SU-DHL-6 (cell line): Measurements from ENCODE around the gene SLFNL1.

Experiments used
- H2AFZ ChIP-seq: fragments of 200-600 bp; sonication (generic); 2 replicates; pipeline ENCODE4 v1.6.1; 2014; ENCODE audit warnings: low read depth, mild to moderate bottlenecking, moderate library complexity, mixed read lengths, antibody characterized with exemption, low read length; ENCODE audit not compliant: severe bottlenecking
- H3F3A ChIP-seq: fragments of 200-600 bp; shearing (Covaris generic); 2 replicates; pipeline ENCODE4 v1.6.0; 2016; ENCODE audit warnings: antibody characterized with exemption, mild to moderate bottlenecking; ENCODE audit not compliant: insufficient read depth
- H3K27ac ChIP-seq: fragments of 200-600 bp; sonication (generic); 2 replicates; pipeline ENCODE4 v1.5.1; 2016; ENCODE audit warnings: low read depth, mild to moderate bottlenecking, low read length, moderate library complexity, mixed read lengths
- H3K27me3 ChIP-seq: fragments of 200-600 bp; sonication (generic), shearing (Covaris generic); 2 replicates; pipeline ENCODE4 v1.6.0; 2014; ENCODE audit warnings: mild to moderate bottlenecking, low read length
- H3K36me3 ChIP-seq: fragments of 200-600 bp; sonication (generic); 2 replicates; pipeline ENCODE4 v1.6.1; 2014; ENCODE audit warnings: mild to moderate bottlenecking, low read length, mixed read lengths
- H3K4me2 ChIP-seq: fragments of 300-600, 200-600 bp; shearing (Covaris generic), sonication (generic); 2 replicates; pipeline ENCODE4 v1.6.0; 2014; ENCODE audit warnings: low read length, low read depth, mild to moderate bottlenecking; ENCODE audit not compliant: poor library complexity, severe bottlenecking
- H3K4me3 ChIP-seq: fragments of 200-600 bp; sonication (generic); 2 replicates; pipeline ENCODE4 v1.5.1; 2014; ENCODE audit warnings: antibody characterized with exemption, low read length, mild to moderate bottlenecking, mixed read lengths; ENCODE audit not compliant: insufficient read depth, poor library complexity, severe bottlenecking
- H3K79me2 ChIP-seq: fragments of 200-600 bp; sonication (generic); 2 replicates; pipeline ENCODE4 v1.6.1; 2014; ENCODE audit warnings: mild to moderate bottlenecking, low read length, moderate library complexity; ENCODE audit not compliant: insufficient read depth
- H3K9ac ChIP-seq: fragments of 200-600 bp; sonication (generic); 2 replicates; pipeline ENCODE4 v1.7.0; 2014; ENCODE audit warnings: mild to moderate bottlenecking, low read length
- H3K9me2 ChIP-seq: fragments of 200-600 bp; sonication (generic); replicated peaks from 2 replicates; pipeline ENCODE4 v1.6.1; 2014; ENCODE audit warnings: low read length; ENCODE audit not compliant: insufficient read depth
- H3K9me3 ChIP-seq: fragments of 200-600 bp; sonication (generic); 2 replicates; pipeline ENCODE4 v1.6.1; 2014; ENCODE audit warnings: low read length, mixed read lengths; ENCODE audit not compliant: insufficient read depth
- H4K20me1 ChIP-seq: fragments of 200-600 bp; sonication (generic); 2 replicates; pipeline ENCODE4 v1.6.1; 2014; ENCODE audit warnings: low read depth, mild to moderate bottlenecking, antibody characterized with exemption, low read length, moderate library complexity, mixed read lengths
- CTCF ChIP-seq: fragments of 200-600 bp; sonication (generic); IDR thresholded peaks from one replicate; pipeline ENCODE4 v1.5.1; 2017; ENCODE audit warnings: antibody characterized with exemption, mild to moderate bottlenecking, low read length, moderate library complexity; ENCODE audit not compliant: insufficient read depth, poor library complexity, severe bottlenecking
- EZH2phosphoT487 ChIP-seq: fragments of 200-600 bp; sonication (generic), shearing (Covaris generic); conservative IDR thresholded peaks from 2 replicates; pipeline ENCODE4 v1.6.1; 2018; ENCODE audit warnings: mild to moderate bottlenecking, antibody characterized with exemption, low read length, moderate library complexity, mixed read lengths

Gene SLFNL1

DNA sequence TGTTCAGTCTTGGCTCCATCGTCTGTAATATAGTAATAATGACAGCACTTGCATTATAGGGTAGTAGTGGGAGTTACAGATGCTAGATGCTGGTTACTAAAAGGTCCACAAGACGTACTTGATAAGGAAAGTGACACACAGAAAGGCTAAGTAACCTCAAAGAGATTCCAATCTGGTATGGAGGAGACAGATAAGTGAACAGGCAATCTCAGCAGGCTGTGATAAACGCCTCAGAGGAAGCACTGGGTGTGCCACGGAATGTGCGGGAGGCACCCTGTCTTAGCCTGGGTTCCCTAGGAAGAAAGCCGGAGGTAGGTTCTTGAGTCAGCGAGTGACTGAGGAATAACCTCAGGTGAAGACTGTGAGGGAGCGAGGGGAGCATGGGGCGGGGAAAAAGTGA, 46.6 kb downstream of the SLFNL1 start:
- Histone ChIP-seq H3F3A (no peaks in the 10 kb centered on the region), H3K9me2 (no peaks in the 10 kb centered on the region), H2AFZ (no peak overlapping the region), H3K9me3 (no peaks in the 10 kb centered on the region), H3K27me3 (no peaks in the 10 kb centered on the region), H3K79me2 (no peaks in the 10 kb centered on the region; the same call in 1 of the 2 replicates), H3K9ac (no peak overlapping the region), H3K4me3 (no peak overlapping the region), H3K36me3 (no peaks in the 10 kb centered on the region), H4K20me1 (no peaks in the 10 kb centered on the region), H3K4me2 (no peak overlapping the region), H3K27ac (no peak overlapping the region)
- TF ChIP-seq EZH2phosphoT487: no peak
- TF ChIP-seq CTCF: no peak

- H3K27me3 ChIP-seq: no peaks in the 10 kb centered on the region
- H3K27ac ChIP-seq: no peak overlapping the region
- no peaks in the 10 kb centered on the region for H3K79me2 ChIP-seq
- H2AFZ ChIP-seq: no peak overlapping the region
- no peaks in the 10 kb centered on the region for H3K36me3 ChIP-seq
- no peaks in the 10 kb centered on the region for H3K9me2 ChIP-seq
- H3K4me3 ChIP-seq: no peak overlapping the region
- no peak overlapping the region for H3K4me2 ChIP-seq
- H3K9me3 ChIP-seq: no peaks in the 10 kb centered on the region
- TF ChIP-seq EZH2phosphoT487 (no peak), CTCF (no peak)
- no peaks in the 10 kb centered on the region for H4K20me1 ChIP-seq
- H3F3A ChIP-seq: no peaks in the 10 kb centered on the region
- no peak overlapping the region for H3K9ac ChIP-seq
These were observed 47.6 kb downstream of the SLFNL1 start for GRCh38 chr1:40973912-40974311.

DNA sequence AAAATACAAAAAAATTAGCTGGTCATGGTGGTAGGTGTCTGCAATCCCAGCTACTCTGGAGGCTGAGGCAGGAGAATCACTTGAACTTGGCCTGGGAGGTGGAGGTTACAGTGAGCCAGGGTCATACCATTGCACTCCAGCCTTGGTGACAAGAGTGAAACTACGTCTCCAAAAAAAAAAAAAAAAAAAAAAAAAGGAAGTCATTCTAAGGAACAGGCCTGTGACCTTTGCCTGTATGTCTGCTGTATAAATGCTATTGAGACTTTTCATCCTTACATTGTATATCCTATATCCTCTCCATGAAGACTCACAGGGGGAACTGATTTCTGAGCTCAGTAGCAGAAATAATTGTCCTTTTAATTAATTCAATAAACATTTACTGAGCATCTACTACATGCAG, 49.6 kb downstream of the SLFNL1 start:
- Histone ChIP-seq H3K4me3 (no peak overlapping the region), H2AFZ (no peak overlapping the region), H4K20me1 (no peaks in the 10 kb centered on the region), H3K79me2 (no peaks in the 10 kb centered on the region), H3F3A (no peaks in the 10 kb centered on the region), H3K9me2 (no peaks in the 10 kb centered on the region), H3K4me2 (no peak overlapping the region), H3K27ac (no peak overlapping the region), H3K27me3 (no peaks in the 10 kb centered on the region), H3K9me3 (no peaks in the 10 kb centered on the region), H3K36me3 (no peaks in the 10 kb centered on the region), H3K9ac (no peak overlapping the region)
- no peak for TF ChIP-seq CTCF
- TF ChIP-seq EZH2phosphoT487: no peak

DNA sequence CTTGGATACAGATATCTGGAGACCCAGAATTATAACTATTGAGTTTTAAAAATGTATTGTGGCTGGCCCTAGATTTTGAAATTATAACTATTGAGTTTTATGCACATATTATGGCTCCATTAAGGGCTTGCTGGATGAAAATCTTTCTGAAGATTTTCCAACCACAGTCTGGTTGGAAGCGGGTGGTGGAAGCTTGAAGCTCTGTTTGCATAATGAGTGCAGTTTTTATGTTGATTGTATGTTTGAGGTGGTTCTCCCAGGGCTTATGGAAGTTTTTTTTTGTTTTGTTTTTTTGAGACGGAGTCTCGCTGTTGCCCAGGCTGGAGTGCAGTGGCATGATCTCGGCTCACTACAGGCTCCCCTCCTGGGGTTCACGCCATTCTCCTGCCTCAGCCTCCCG, 52.1 kb downstream of the SLFNL1 start:
- Histone ChIP-seq H3F3A (no peaks in the 10 kb centered on the region), H3K4me3 (no peak overlapping the region), H3K36me3 (no peaks in the 10 kb centered on the region), H3K4me2 (no peak overlapping the region), H3K9ac (no peak overlapping the region), H4K20me1 (no peaks in the 10 kb centered on the region), H3K9me2 (no peaks in the 10 kb centered on the region), H3K27ac (no peak overlapping the region), H2AFZ (no peak overlapping the region), H3K79me2 (no peaks in the 10 kb centered on the region), H3K27me3 (no peaks in the 10 kb centered on the region), H3K9me3 (no peaks in the 10 kb centered on the region)
- no peak for TF ChIP-seq EZH2phosphoT487
- TF ChIP-seq CTCF: no peak
